PFSK-1 (cell line): Measurements from ENCODE around the gene F12.

ENCODE experiments used
- FOXP2 ChIP-seq: optimal IDR thresholded peaks from 2 replicates; pipeline ENCODE3; 2011; ENCODE audit warnings: borderline replicate concordance, control low read depth, inconsistent platforms; ENCODE audit not compliant: insufficient read depth; ENCODE audit errors: extremely low read length, extremely low read depth
- POLR2AphosphoS5 ChIP-seq: IDR thresholded peaks from 2 replicates; pipeline ENCODE4 v1.6.1; 2012; ENCODE audit warnings: low read depth, mild to moderate bottlenecking, control low read depth, low read length, moderate library complexity
- SIN3A ChIP-seq: IDR thresholded peaks from 2 replicates; pipeline ENCODE4 v1.6.1; 2012; ENCODE audit warnings: mild to moderate bottlenecking, low read length, moderate library complexity, borderline replicate concordance; ENCODE audit not compliant: insufficient read depth
- TAF1 ChIP-seq: IDR thresholded peaks from 2 replicates; pipeline ENCODE4 v1.6.1; 2012; ENCODE audit warnings: low read length, control low read depth, borderline replicate concordance; ENCODE audit not compliant: insufficient read depth
- TF ChIP-seq, protein P1 (sequence below), 2 experiments: IDR thresholded peaks; 2 replicates each; pipeline versions ENCODE4 v1.6.1 to v1.8.0; 2011 to 2012; ENCODE audit warnings: low read depth in 2 of 2, low read length in 2 of 2, control low read depth in 1 of 2, inconsistent platforms in 1 of 2, mild to moderate bottlenecking in 1 of 2, moderate library complexity in 1 of 2; ENCODE audit not compliant: insufficient read depth in 1 of 2

The F12 gene

GRCh38 chr5:177364159-177364962 lies 45.0 kb downstream of the F12 start:
- no peak for TF ChIP-seq POLR2AphosphoS5
- no peak for TF ChIP-seq SIN3A

- no peak for TF ChIP-seq TAF1
- no peak for TF ChIP-seq POLR2AphosphoS5
- no peak for TF ChIP-seq FOXP2
- TF ChIP-seq SIN3A: no peak
- TF ChIP-seq, protein P1, sequence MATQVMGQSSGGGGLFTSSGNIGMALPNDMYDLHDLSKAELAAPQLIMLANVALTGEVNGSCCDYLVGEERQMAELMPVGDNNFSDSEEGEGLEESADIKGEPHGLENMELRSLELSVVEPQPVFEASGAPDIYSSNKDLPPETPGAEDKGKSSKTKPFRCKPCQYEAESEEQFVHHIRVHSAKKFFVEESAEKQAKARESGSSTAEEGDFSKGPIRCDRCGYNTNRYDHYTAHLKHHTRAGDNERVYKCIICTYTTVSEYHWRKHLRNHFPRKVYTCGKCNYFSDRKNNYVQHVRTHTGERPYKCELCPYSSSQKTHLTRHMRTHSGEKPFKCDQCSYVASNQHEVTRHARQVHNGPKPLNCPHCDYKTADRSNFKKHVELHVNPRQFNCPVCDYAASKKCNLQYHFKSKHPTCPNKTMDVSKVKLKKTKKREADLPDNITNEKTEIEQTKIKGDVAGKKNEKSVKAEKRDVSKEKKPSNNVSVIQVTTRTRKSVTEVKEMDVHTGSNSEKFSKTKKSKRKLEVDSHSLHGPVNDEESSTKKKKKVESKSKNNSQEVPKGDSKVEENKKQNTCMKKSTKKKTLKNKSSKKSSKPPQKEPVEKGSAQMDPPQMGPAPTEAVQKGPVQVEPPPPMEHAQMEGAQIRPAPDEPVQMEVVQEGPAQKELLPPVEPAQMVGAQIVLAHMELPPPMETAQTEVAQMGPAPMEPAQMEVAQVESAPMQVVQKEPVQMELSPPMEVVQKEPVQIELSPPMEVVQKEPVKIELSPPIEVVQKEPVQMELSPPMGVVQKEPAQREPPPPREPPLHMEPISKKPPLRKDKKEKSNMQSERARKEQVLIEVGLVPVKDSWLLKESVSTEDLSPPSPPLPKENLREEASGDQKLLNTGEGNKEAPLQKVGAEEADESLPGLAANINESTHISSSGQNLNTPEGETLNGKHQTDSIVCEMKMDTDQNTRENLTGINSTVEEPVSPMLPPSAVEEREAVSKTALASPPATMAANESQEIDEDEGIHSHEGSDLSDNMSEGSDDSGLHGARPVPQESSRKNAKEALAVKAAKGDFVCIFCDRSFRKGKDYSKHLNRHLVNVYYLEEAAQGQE (IDR thresholded peaks at IDR 0.05; ENCODE audit: insufficient read depth in 1 of 2, low read depth in 2 of 2, low read length in 2 of 2): no peak
Observed at GRCh38 chr5:177363565-177363964, 45.8 kb downstream of the F12 start.

DNA sequence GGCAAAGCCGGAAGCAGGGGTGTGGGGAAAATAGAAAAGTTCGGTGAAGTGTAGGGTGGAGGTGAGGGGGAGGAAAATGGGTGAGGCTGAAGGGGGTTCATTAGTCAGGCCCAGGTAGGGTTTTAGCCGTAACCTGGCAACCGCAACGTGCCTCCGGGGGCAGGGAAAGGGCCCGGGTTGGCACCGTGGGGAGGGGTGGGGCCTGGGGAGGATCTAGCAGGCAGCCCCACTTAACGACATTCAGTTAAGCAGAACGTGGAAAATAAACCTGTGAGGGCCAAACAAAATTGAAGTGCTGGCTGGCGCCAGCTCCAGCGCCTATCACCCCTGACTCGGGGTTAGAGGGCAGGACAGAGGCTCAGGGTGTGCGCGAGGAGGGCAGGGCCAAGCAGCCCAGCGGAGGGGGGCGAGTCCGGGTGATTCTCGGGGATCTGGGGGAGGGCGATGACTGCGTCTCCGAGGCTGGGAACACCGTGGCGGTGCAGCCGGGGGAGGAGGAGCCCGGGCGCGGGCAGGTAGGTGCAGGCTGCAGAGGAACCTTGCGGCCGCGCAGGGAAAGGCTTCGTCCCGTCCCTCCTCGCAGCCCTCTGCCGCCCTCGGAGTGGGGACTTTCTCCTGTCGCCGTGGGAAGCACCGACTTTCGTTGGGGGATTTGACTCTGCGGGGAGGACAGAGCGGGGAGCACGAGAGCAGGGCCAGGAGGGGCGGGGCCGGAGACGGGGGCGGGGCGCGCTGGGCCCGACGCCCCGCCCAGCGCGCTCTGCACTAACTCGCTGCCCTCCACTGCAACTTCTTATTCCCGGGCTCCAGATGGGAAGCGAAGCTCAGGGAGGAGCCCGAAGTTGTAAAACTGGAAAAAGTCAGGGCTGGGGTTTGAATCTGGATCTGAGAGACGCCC lies 46.5 kb downstream of the F12 start:
- TF ChIP-seq POLR2AphosphoS5: no peak; the same call in 1 of the 2 replicates
- TF ChIP-seq, protein P1 (IDR thresholded peaks at IDR 0.05; ENCODE audit: insufficient read depth in 1 of 2, low read depth in 2 of 2, low read length in 2 of 2): no peak
- TF ChIP-seq FOXP2: no peak
- TF ChIP-seq TAF1: no peak
- TF ChIP-seq SIN3A: no peak

- TF ChIP-seq FOXP2: no peak
- TF ChIP-seq, protein P1 (IDR thresholded peaks at IDR 0.05; ENCODE audit: insufficient read depth in 1 of 2, low read depth in 2 of 2, low read length in 2 of 2): no peak
- no peak for TF ChIP-seq TAF1
- no peak for TF ChIP-seq SIN3A
- no peak for TF ChIP-seq POLR2AphosphoS5
Observed at GRCh38 chr5:177362292-177362609, 47.1 kb downstream of the F12 start.

- TF ChIP-seq FOXP2: no peak
- TF ChIP-seq TAF1: no peak
- TF ChIP-seq, protein P1 (IDR thresholded peaks at IDR 0.05; ENCODE audit: insufficient read depth in 1 of 2, low read depth in 2 of 2, low read length in 2 of 2): no peak
- TF ChIP-seq POLR2AphosphoS5: no peak
- TF ChIP-seq SIN3A: no peak
Observed at GRCh38 chr5:177361418-177362291, 47.7 kb downstream of the F12 start.
